ENCODE data around the gene UFSP2. TPM values are rescaled to one million over a fixed set of nuclear protein-coding genes. Genes with fewer than 3 reads are reported as not detected.

UFSP2 gene
- total and polyA plus RNA-seq, 4 donors = 13.6 to 48.8 (median 21.9) TPM

- H3K4me3 ChIP-seq = no peak overlapping the region
- peaks cover 2 to 20% (median 10%) of the 10 kb centered on the region in 4 donors for H3K36me3 ChIP-seq (ENCODE audit: control insufficient read depth in 4 of 4, insufficient read depth in 4 of 4, low read length in 4 of 4)
- WGBS, 2 donors = 83 to 91% methylated on average over 7 of the region's 7 CpGs
- DNase-seq = no peak
- no peaks in the 10 kb centered on the region for H3K4me1 ChIP-seq (ENCODE audit: control insufficient read depth in 5 of 5, insufficient read depth in 5 of 5, low read length in 5 of 5)
- no peaks in the 10 kb centered on the region for H3K9me3 ChIP-seq (ENCODE audit: control insufficient read depth in 4 of 4, insufficient read depth in 3 of 4, low read length in 3 of 4)
- H3K27me3 ChIP-seq (ENCODE audit: control insufficient read depth in 3 of 3, insufficient read depth in 3 of 3, low read length in 2 of 3) = no peaks in the 10 kb centered on the region
- no peak for ATAC-seq (ENCODE audit: insufficient read depth, low FRiP score)
- TF ChIP-seq CTCF (IDR thresholded peaks at IDR 0.05; ENCODE audit: control extremely low read depth, extremely low read depth) = no peak
- H3K27ac ChIP-seq (ENCODE audit: low read depth in 1 of 2, low read length in 1 of 2) = no peak overlapping the region
- no peak overlapping the region for H3K9ac ChIP-seq (ENCODE audit: insufficient read depth in 1 of 2, low read length in 2 of 2)
Measured at GRCh38 chr4:185357733-185358440, 67.9 kb downstream of the UFSP2 start.

- 93 to 96% methylated on average over 5 of the region's 5 CpGs for WGBS, 2 donors
- Histone ChIP-seq H3K27me3 (ENCODE audit: control insufficient read depth in 3 of 3, insufficient read depth in 3 of 3, low read length in 2 of 3) (no peaks in the 10 kb centered on the region), H3K27ac (ENCODE audit: low read depth in 1 of 2, low read length in 1 of 2) (no peak overlapping the region), H3K4me1 (ENCODE audit: control insufficient read depth in 5 of 5, insufficient read depth in 5 of 5, low read length in 5 of 5) (no peaks in the 10 kb centered on the region), H3K4me3 (no peak overlapping the region), H3K36me3 (ENCODE audit: control insufficient read depth in 4 of 4, insufficient read depth in 4 of 4, low read length in 4 of 4) (peaks cover 5 to 20% (median 8%) of the 10 kb centered on the region in 4 donors), H3K9me3 (ENCODE audit: control insufficient read depth in 4 of 4, insufficient read depth in 3 of 4, low read length in 3 of 4) (no peaks in the 10 kb centered on the region), H3K9ac (ENCODE audit: insufficient read depth in 1 of 2, low read length in 2 of 2) (no peak overlapping the region)
- no peak for ATAC-seq (ENCODE audit: insufficient read depth, low FRiP score)
- no peak for TF ChIP-seq CTCF (IDR thresholded peaks at IDR 0.05; ENCODE audit: control extremely low read depth, extremely low read depth)
- no peak for DNase-seq
Measured at GRCh38 chr4:185357211-185357610, 68.6 kb downstream of the UFSP2 start.

- Histone ChIP-seq H3K4me1 (ENCODE audit: control insufficient read depth in 5 of 5, insufficient read depth in 5 of 5, low read length in 5 of 5) (no peaks in the 10 kb centered on the region), H3K27ac (ENCODE audit: low read depth in 1 of 2, low read length in 1 of 2) (no peak overlapping the region), H3K4me3 (no peak overlapping the region), H3K27me3 (ENCODE audit: control insufficient read depth in 3 of 3, insufficient read depth in 3 of 3, low read length in 2 of 3) (no peaks in the 10 kb centered on the region), H3K9ac (ENCODE audit: insufficient read depth in 1 of 2, low read length in 2 of 2) (no peak overlapping the region), H3K9me3 (ENCODE audit: control insufficient read depth in 4 of 4, insufficient read depth in 3 of 4, low read length in 3 of 4) (no peaks in the 10 kb centered on the region), H3K36me3 (ENCODE audit: control insufficient read depth in 4 of 4, insufficient read depth in 4 of 4, low read length in 4 of 4) (peaks cover 2 to 21% (median 17%) of the 10 kb centered on the region in 4 donors)
- 96 to 98% methylated on average over 2 of the region's 2 CpGs for WGBS, 2 donors
- no peak for TF ChIP-seq CTCF (IDR thresholded peaks at IDR 0.05; ENCODE audit: control extremely low read depth, extremely low read depth)
- ATAC-seq (ENCODE audit: insufficient read depth, low FRiP score) (no peak), DNase-seq (no peak)
Measured at GRCh38 chr4:185352741-185353140, 73.0 kb downstream of the UFSP2 start.

GRCh38 chr4:185352202-185352601, 73.6 kb downstream of the UFSP2 start:
- no peaks in the 10 kb centered on the region for H3K27me3 ChIP-seq (ENCODE audit: control insufficient read depth in 3 of 3, insufficient read depth in 3 of 3, low read length in 2 of 3)
- no peaks in the 10 kb centered on the region for H3K9me3 ChIP-seq (ENCODE audit: control insufficient read depth in 4 of 4, insufficient read depth in 3 of 4, low read length in 3 of 4)
- no peak overlapping the region for H3K9ac ChIP-seq (ENCODE audit: insufficient read depth in 1 of 2, low read length in 2 of 2)
- DNase-seq = no peak
- no peak overlapping the region for H3K4me3 ChIP-seq
- no peaks in the 10 kb centered on the region for H3K4me1 ChIP-seq (ENCODE audit: control insufficient read depth in 5 of 5, insufficient read depth in 5 of 5, low read length in 5 of 5)
- H3K27ac ChIP-seq (ENCODE audit: low read depth in 1 of 2, low read length in 1 of 2) = no peak overlapping the region
- H3K36me3 ChIP-seq (ENCODE audit: control insufficient read depth in 4 of 4, insufficient read depth in 4 of 4, low read length in 4 of 4) = peaks cover under 1 to 21% (median 17%) of the 10 kb centered on the region in 4 donors
- WGBS, 2 donors = 83 to 91% methylated on average over 7 of the region's 7 CpGs
- no peak for ATAC-seq (ENCODE audit: insufficient read depth, low FRiP score)
- TF ChIP-seq CTCF (IDR thresholded peaks at IDR 0.05; ENCODE audit: control extremely low read depth, extremely low read depth) = no peak

All from lung (tissue), 12 donors.